MM.1S (cell line): ENCODE data around the gene GRHL3.

Experiments
- CTCF ChIP-seq: fragments of 300-600 bp; sonication (generic); IDR thresholded peaks from 2 replicates; pipeline ENCODE4 v1.5.1; 2016; ENCODE audit warnings: antibody characterized with exemption, low read length, mixed read lengths
- EZH2 ChIP-seq: fragments of 300-600 bp; sonication (generic); optimal IDR thresholded peaks from 2 replicates; pipeline ENCODE3; 2017; ENCODE audit warnings: low read depth, mild to moderate bottlenecking, antibody characterized with exemption, low read length, mixed read lengths

- no peak for TF ChIP-seq CTCF
- TF ChIP-seq EZH2, result no peak
Measured at GRCh38 chr1:24297187-24297851, 21.8 kb upstream of the GRHL3 start.
